Heart left ventricle (tissue), 13 donors: ENCODE results near the gene EHD1.

ENCODE experiments used
- POLR2A ChIP-seq, 2 donors: fragments of 450-650 bp; IDR thresholded peaks; one replicate each; pipeline ENCODE4 v1.6.1; 2017; ENCODE audit warnings: antibody characterized with exemption in 2 of 2, mild to moderate bottlenecking in 2 of 2, moderate library complexity in 2 of 2
- TF ChIP-seq, protein P1 (sequence below), 12 donors: fragments of 200-600 bp; sonication (generic) in 4 of 12; IDR thresholded peaks; one replicate each; pipeline versions ENCODE4 v1.5.0 to v1.8.0; 2018 to 2022; ENCODE audit warnings: antibody characterized with exemption in 12 of 12, mild to moderate bottlenecking in 5 of 12
- donor health status: ischemic (EF 13 %, LVEDD 7.1; RV severe dilation, severe dysfunction).
- donor health status: DM: no; HTN: yes; CAD: no.
- donor health status: DM: no; HTN: no; CAD: no.
- donor health status: ischemic (EF 25% LVEDD 6.9; RV normal size, moderate dysfunction).
- donor health status: ischemic (EF 25% LVEDD 5.7; RV mildly dilated, moderate dysfunction).
- donor health status: ischemic (EF 35%, LVEDD 5.7; RV mildly dilated, moderate dysfunction).
- donor health status: nonischemic (EF 11% LVEDD 7.7; RV severe dilation, severe dysfunction).
- donor health status: DM: yes; HTN: yes; CAD: no.
- donor health status: PGD.
- donor health status: ischemic (EF 29% LVEDD 5.4; RV normal size, mild dysfunction).
- donor health status: nonischemic (EF 23%, LVEDD 6.1; RV moderate dilation, normal function).

DNA sequence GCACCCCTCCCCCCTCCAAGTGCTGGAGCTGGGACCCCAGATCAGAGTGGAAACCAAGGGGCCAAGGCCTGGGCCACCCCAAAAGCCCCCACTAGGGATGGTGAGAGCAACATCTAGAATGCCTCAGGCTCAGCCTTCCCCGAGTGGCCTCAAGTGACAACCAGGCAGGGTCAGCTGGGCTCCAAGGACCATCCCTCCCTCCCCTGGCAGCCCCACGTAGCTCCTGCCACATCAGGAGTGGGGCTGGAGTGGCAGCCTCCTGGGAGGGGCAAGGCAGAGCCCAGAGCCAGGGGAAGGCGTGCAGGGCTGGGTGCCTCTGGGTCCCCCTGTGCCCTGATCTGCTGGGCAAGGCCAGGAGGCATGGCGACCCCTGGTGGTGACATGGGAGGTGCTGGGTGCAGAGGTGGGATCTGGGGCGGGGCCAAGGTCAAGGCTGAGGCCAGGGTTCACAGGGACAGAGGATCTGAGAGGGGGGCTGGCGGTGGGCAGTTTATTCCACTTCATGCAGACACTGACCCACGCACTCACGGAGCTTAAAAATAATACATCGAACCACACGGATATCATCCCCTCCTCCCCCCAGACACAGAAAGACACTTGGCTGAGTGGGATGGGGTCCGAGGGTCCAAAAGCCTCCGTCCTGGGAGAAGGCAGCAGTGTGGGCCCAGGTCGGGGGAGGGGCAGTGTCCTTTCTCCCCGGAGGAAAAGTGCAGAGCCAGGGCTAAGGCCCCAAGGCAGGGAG is 15.8 kb upstream of the EHD1 start:
- TF ChIP-seq, protein P1, sequence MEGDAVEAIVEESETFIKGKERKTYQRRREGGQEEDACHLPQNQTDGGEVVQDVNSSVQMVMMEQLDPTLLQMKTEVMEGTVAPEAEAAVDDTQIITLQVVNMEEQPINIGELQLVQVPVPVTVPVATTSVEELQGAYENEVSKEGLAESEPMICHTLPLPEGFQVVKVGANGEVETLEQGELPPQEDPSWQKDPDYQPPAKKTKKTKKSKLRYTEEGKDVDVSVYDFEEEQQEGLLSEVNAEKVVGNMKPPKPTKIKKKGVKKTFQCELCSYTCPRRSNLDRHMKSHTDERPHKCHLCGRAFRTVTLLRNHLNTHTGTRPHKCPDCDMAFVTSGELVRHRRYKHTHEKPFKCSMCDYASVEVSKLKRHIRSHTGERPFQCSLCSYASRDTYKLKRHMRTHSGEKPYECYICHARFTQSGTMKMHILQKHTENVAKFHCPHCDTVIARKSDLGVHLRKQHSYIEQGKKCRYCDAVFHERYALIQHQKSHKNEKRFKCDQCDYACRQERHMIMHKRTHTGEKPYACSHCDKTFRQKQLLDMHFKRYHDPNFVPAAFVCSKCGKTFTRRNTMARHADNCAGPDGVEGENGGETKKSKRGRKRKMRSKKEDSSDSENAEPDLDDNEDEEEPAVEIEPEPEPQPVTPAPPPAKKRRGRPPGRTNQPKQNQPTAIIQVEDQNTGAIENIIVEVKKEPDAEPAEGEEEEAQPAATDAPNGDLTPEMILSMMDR (IDR thresholded peaks at IDR 0.05), result peak; percentile 86 to 95 (median 90)
- no peak for TF ChIP-seq POLR2A (IDR thresholded peaks at IDR 0.05)
